Esophagus squamous epithelium (tissue), 4 donors: ENCODE measurements around the gene FIGLA.

Source experiments
- POLR2A ChIP-seq, 4 donors: fragments of 450-650 bp; IDR thresholded peaks; one replicate each; pipeline ENCODE4 v1.6.1; 2017; ENCODE audit warnings: antibody characterized with exemption in 4 of 4, mild to moderate bottlenecking in 4 of 4, moderate library complexity in 3 of 4
- TF ChIP-seq, protein P1 (sequence below), 6 experiments: fragments of 450-650 bp in 4 of 6; fragments of 200-600 bp in 2 of 6; sonication (generic) in 2 of 6; IDR thresholded peaks; one replicate each; pipeline ENCODE4 v1.5.1; 2016 to 2019; ENCODE audit warnings: antibody characterized with exemption in 6 of 6, mild to moderate bottlenecking in 4 of 6, moderate library complexity in 4 of 6

DNA sequence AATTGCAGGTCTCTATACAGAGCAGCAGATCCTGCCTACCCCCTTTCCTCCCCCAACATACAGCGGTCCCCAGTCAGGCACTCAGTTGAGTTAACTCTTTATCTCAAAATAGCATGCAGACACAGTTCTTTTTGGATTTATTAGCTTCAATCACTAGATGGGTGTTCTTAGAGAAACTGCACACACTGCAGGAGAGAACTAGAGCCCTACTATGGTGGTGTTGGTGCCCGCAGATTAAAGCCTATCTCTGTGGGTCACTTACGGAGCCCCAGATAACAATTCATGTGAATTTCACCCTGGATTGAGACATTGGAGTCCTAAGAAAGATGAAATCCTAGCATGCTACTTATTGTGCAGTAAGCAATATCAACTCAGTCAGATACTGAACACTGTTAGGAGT is 34.3 kb downstream of the FIGLA start:
- TF ChIP-seq POLR2A (IDR thresholded peaks at IDR 0.05) = no peak
- TF ChIP-seq, protein P1, sequence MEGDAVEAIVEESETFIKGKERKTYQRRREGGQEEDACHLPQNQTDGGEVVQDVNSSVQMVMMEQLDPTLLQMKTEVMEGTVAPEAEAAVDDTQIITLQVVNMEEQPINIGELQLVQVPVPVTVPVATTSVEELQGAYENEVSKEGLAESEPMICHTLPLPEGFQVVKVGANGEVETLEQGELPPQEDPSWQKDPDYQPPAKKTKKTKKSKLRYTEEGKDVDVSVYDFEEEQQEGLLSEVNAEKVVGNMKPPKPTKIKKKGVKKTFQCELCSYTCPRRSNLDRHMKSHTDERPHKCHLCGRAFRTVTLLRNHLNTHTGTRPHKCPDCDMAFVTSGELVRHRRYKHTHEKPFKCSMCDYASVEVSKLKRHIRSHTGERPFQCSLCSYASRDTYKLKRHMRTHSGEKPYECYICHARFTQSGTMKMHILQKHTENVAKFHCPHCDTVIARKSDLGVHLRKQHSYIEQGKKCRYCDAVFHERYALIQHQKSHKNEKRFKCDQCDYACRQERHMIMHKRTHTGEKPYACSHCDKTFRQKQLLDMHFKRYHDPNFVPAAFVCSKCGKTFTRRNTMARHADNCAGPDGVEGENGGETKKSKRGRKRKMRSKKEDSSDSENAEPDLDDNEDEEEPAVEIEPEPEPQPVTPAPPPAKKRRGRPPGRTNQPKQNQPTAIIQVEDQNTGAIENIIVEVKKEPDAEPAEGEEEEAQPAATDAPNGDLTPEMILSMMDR (IDR thresholded peaks at IDR 0.05) = no peak
